Peyer's patch (tissue), 4 donors: ENCODE measurements around the gene L3MBTL3. TPM values are rescaled to one million over a fixed set of nuclear protein-coding genes. Genes with fewer than 3 reads are reported as not detected.

Source experiments
- DNase-seq, 3 donors: peaks; one replicate each; pipeline ENCODE4 v3.0.0-alpha.2; 2017 to 2019
- H3K27ac ChIP-seq, 4 donors: fragments of 200-600 bp; sonication (generic); one replicate each; pipeline ENCODE4 v1.5.1; 2016 to 2019
- H3K27me3 ChIP-seq, 2 donors: fragments of 200-600 bp; sonication (generic); one replicate each; pipeline ENCODE4 v1.5.1; 2019
- H3K36me3 ChIP-seq, 3 donors: fragments of 200-600 bp; sonication (generic); one replicate each; pipeline ENCODE4 v1.5.1; 2016 to 2019
- H3K4me1 ChIP-seq, 4 donors: fragments of 200-600 bp; sonication (generic); one replicate each; pipeline ENCODE4 v1.5.1; 2016 to 2019
- H3K4me3 ChIP-seq, 4 donors: fragments of 200-600 bp; sonication (generic); 1 replicate in 3 of 4; 2 replicates in 1 of 4; pipeline ENCODE4 v1.5.1; 2016 to 2019; ENCODE audit warnings: mild to moderate bottlenecking in 1 of 4
- H3K9me3 ChIP-seq, 4 donors: fragments of 200-600 bp; sonication (generic); one replicate each; pipeline ENCODE4 v1.5.1; 2016 to 2019; ENCODE audit warnings: mild to moderate bottlenecking in 1 of 4
- POLR2A ChIP-seq, 2 donors: fragments of 450-650 bp; IDR thresholded peaks; one replicate each; pipeline ENCODE4 v1.5.1; 2017; ENCODE audit warnings: antibody characterized with exemption in 2 of 2, mild to moderate bottlenecking in 2 of 2, moderate library complexity in 2 of 2
- total RNA-seq, 4 donors: library from RNA; depleted of rRNA; stranded (reverse); fragments of >200 nt; gene quantifications; one replicate each; pipeline ENCODE4 v1.1.0, GENCODE V29; 2016
- TF ChIP-seq, protein P1 (sequence below), 6 experiments: fragments of 450-650 bp in 4 of 6; fragments of 200-600 bp in 2 of 6; sonication (generic) in 1 of 6; IDR thresholded peaks; one replicate each; pipeline ENCODE4 v1.5.1; 2017 to 2019; ENCODE audit warnings: antibody characterized with exemption in 6 of 6, mild to moderate bottlenecking in 3 of 6, moderate library complexity in 1 of 6

L3MBTL3 gene
- total RNA-seq, 4 donors from 2014 or later, result 2.8 to 22.3 (median 7.5) TPM

DNA sequence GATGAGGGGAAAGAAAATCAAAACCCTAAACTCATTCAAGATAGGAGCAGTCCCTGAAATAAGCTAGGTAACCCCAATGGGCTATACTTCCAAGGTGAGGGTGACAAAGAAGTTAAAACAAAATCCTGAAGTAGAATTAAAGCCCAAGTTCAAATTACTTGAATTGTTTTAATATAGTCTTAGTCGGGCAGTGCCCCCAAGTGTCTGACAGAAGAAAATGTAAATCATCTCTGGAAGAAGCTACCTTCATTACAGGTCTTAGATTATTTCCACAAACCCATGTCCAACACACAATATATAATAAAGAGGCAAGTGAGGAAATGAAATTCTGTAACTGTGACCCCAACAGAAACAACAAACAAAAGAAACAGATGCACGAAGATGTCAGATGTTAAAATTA is 36.8 kb upstream of the L3MBTL3 start:
- no peaks in the 10 kb centered on the region for H3K4me1 ChIP-seq
- peaks cover 0 to 11% (median 2%) of the 10 kb centered on the region in 4 donors for H3K9me3 ChIP-seq
- TF ChIP-seq, protein P1, sequence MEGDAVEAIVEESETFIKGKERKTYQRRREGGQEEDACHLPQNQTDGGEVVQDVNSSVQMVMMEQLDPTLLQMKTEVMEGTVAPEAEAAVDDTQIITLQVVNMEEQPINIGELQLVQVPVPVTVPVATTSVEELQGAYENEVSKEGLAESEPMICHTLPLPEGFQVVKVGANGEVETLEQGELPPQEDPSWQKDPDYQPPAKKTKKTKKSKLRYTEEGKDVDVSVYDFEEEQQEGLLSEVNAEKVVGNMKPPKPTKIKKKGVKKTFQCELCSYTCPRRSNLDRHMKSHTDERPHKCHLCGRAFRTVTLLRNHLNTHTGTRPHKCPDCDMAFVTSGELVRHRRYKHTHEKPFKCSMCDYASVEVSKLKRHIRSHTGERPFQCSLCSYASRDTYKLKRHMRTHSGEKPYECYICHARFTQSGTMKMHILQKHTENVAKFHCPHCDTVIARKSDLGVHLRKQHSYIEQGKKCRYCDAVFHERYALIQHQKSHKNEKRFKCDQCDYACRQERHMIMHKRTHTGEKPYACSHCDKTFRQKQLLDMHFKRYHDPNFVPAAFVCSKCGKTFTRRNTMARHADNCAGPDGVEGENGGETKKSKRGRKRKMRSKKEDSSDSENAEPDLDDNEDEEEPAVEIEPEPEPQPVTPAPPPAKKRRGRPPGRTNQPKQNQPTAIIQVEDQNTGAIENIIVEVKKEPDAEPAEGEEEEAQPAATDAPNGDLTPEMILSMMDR (IDR thresholded peaks at IDR 0.05), result no peak
- TF ChIP-seq POLR2A (IDR thresholded peaks at IDR 0.05), result no peak
- no peak overlapping the region for H3K27ac ChIP-seq
- H3K4me3 ChIP-seq, result no peak overlapping the region
- DNase-seq, result no peak
- no peaks in the 10 kb centered on the region for H3K27me3 ChIP-seq
- no peaks in the 10 kb centered on the region for H3K36me3 ChIP-seq

DNA sequence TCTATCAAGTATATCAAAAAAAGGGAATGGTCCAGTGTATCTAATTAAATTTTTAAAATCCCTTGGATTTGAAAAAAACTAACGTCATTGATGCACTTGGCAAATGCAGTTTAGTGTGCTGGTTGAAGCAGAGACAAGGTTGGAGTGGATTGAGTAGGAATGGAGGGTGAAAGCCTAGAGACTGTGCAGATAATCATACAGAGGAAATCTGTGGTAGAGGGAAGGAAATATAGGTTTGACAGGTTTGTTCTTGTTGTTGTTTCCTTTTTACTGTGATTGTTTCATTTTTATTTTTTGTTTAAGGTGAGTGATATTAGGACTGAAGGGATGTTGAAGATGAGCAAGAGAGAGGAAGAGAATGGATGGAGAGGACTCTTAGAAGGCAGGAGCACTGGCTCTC is 29.0 kb upstream of the L3MBTL3 start:
- TF ChIP-seq, protein P1 (IDR thresholded peaks at IDR 0.05), result no peak
- no peak for TF ChIP-seq POLR2A (IDR thresholded peaks at IDR 0.05)

DNA sequence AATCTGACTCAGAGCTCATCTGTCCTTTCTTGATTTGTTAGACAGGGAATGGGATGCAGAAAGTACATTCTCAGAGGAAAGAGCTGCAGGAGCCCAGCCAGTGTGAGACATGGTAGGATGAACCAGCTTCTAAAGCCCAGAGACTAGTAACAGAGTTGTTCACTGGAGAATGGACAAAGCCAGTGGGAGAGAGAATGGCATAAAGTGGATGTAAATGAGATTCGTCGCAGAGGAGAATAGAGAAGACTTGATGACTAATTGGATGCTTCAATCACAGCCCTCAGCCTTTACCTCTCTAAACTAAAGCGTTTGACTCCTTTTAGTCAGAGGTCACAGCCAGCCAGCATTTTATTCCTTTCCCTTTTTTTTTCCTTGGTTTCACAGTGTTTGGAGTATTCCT is 25.5 kb upstream of the L3MBTL3 start:
- H3K27me3 ChIP-seq, result no peaks in the 10 kb centered on the region
- H3K27ac ChIP-seq, result no peak overlapping the region
- TF ChIP-seq, protein P1 (IDR thresholded peaks at IDR 0.05), result no peak
- no peak for TF ChIP-seq POLR2A (IDR thresholded peaks at IDR 0.05)
- no peaks in the 10 kb centered on the region for H3K36me3 ChIP-seq
- H3K9me3 ChIP-seq, result no peaks in the 10 kb centered on the region
- H3K4me1 ChIP-seq, result no peaks in the 10 kb centered on the region
- no peak overlapping the region for H3K4me3 ChIP-seq
- no peak for DNase-seq

More for the DNA sequence above, 29.0 kb upstream of the L3MBTL3 start:
- DNase-seq, result no peak
- Histone ChIP-seq H3K36me3 (no peaks in the 10 kb centered on the region), H3K4me3 (no peak overlapping the region), H3K27me3 (no peaks in the 10 kb centered on the region), H3K27ac (no peak overlapping the region), H3K9me3 (no peaks in the 10 kb centered on the region), H3K4me1 (no peaks in the 10 kb centered on the region)

DNA sequence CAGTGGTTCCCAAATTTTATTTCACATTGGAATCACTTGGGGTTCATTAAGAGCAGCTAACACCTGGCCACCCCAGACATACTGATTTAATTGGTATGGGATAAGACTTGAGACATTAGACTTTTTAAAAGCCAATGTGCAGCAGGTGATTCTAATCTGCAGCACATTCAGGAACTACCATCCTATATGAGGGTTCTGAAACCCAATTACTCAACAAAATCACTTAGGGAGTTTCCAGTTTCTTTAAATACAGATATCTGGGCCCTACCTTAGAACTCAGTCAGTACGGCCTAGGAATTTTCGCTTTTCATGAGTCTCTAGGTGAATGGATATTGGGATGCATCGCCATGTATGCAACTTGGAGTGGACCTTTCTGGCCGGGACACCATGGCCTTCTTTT is 24.0 kb upstream of the L3MBTL3 start:
- no peak overlapping the region for H3K27ac ChIP-seq
- TF ChIP-seq, protein P1 (IDR thresholded peaks at IDR 0.05), result no peak
- TF ChIP-seq POLR2A (IDR thresholded peaks at IDR 0.05), result no peak
- no peak overlapping the region for H3K4me3 ChIP-seq
- H3K27me3 ChIP-seq, result no peaks in the 10 kb centered on the region
- H3K4me1 ChIP-seq, result no peaks in the 10 kb centered on the region
- DNase-seq, result no peak
- no peaks in the 10 kb centered on the region for H3K36me3 ChIP-seq
- H3K9me3 ChIP-seq, result no peaks in the 10 kb centered on the region

DNA sequence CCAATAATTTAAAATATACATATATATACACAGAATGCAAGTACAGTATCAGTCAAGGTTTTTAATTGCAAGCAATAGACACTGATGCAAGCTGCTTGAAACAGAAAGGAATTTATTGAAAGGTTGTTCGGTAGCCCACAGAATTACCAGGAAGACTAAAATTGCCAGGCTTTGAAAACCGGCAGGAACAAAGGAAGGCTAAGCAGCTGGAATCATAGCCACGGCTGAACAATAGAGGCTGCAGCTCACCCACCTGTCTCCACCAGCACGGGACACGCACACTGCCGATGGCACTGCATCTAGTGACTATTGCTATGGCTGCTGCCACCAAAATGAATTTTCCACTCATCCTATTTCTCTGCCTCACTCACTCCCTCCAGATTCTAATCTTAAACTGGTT is 22.0 kb upstream of the L3MBTL3 start:
- no peak overlapping the region for H3K27ac ChIP-seq
- H3K36me3 ChIP-seq, result no peaks in the 10 kb centered on the region
- H3K9me3 ChIP-seq, result no peaks in the 10 kb centered on the region
- no peaks in the 10 kb centered on the region for H3K4me1 ChIP-seq
- no peaks in the 10 kb centered on the region for H3K27me3 ChIP-seq
- no peak for TF ChIP-seq POLR2A (IDR thresholded peaks at IDR 0.05)
- H3K4me3 ChIP-seq, result no peak overlapping the region
- DNase-seq, result no peak

DNA sequence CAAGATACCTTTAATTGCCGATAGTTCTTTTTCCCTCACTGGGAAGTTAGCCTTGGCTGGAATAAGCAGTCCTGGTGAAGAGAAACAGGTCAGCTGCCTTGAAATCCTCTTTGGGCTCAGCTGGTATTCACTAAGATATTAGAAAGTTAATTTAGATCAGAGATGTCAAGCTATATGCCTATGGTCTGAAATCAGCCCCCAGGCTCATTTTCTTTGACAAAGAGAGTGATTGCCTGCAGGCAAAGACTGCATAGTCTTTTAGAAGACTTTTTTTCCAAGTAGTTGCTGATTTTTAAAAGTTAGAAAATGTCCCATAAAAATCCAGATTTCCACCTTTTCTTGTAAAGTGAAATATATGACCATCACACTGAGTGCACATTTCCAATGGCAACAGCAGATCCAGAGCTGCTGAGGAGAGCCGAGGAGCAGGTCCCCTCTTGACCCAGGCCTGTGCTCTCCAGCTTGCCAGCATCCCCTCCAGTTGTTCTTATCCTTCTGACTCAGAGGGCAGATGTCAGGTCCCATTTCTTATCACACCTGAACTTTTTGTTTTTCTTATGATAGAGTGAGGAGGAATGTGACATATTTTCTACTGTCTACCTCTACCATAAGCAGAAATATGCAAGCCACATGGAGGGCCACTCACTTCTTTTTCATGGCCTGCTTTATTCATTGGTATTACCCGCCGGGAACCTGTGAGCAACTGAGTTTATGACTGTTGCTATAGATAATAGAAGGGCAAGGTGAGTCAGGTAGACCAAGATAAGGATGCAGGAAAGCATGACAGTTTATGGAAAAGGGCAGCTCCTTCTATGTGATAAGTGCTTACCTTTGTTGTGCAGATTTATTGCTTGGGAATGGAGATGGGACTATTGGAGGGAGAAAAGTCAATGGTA is 17.6 kb upstream of the L3MBTL3 start:
- no peak for TF ChIP-seq POLR2A (IDR thresholded peaks at IDR 0.05)
- TF ChIP-seq, protein P1 (IDR thresholded peaks at IDR 0.05), result no peak
- no peak overlapping the region for H3K27ac ChIP-seq
- no peak for DNase-seq
- no peak overlapping the region for H3K4me3 ChIP-seq
- H3K4me1 ChIP-seq, result no peaks in the 10 kb centered on the region
- H3K9me3 ChIP-seq, result no peaks in the 10 kb centered on the region
- H3K27me3 ChIP-seq, result no peaks in the 10 kb centered on the region
- H3K36me3 ChIP-seq, result no peaks in the 10 kb centered on the region
